ENCODE data around the gene STRIP2. TPM values are rescaled to one million over a fixed set of nuclear protein-coding genes. Genes with fewer than 3 reads are reported as not detected.

Gene STRIP2
- total RNA-seq, 1 experiment from 2014 or later, result 6.5 TPM

- no peaks in the 10 kb centered on the region for H3K4me1 Mint-ChIP-seq (ENCODE audit: low read depth, unreplicated experiment)
- H3K4me3 Mint-ChIP-seq (ENCODE audit: unreplicated experiment), result no peak overlapping the region
- H3K36me3 ChIP-seq (ENCODE audit: control insufficient read depth, insufficient read depth, low read length), result no peaks in the 10 kb centered on the region
- no peak for DNase-seq
- no peaks in the 10 kb centered on the region for H3K27me3 Mint-ChIP-seq (ENCODE audit: insufficient read depth, unreplicated experiment)
- POLR2A ChIA-PET, result no interaction called here
- CTCF ChIA-PET, result interaction anchor here (1.5 kb wide), 2 partner anchors 34 to 92 kb away, joined by 4 read pairs; partner anchors contain the start of gene STRIP2
- no peaks in the 10 kb centered on the region for H3K9me3 Mint-ChIP-seq (ENCODE audit: unreplicated experiment)
- no peaks in the 10 kb centered on the region for H3K27me3 ChIP-seq (replicated peaks; ENCODE audit: control insufficient read depth, insufficient read depth, low read length)
- TF ChIP-seq, protein P1, sequence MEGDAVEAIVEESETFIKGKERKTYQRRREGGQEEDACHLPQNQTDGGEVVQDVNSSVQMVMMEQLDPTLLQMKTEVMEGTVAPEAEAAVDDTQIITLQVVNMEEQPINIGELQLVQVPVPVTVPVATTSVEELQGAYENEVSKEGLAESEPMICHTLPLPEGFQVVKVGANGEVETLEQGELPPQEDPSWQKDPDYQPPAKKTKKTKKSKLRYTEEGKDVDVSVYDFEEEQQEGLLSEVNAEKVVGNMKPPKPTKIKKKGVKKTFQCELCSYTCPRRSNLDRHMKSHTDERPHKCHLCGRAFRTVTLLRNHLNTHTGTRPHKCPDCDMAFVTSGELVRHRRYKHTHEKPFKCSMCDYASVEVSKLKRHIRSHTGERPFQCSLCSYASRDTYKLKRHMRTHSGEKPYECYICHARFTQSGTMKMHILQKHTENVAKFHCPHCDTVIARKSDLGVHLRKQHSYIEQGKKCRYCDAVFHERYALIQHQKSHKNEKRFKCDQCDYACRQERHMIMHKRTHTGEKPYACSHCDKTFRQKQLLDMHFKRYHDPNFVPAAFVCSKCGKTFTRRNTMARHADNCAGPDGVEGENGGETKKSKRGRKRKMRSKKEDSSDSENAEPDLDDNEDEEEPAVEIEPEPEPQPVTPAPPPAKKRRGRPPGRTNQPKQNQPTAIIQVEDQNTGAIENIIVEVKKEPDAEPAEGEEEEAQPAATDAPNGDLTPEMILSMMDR (IDR thresholded peaks at IDR 0.05; ENCODE audit: insufficient read depth in 1 of 2, low read depth in 1 of 2, low read length in 1 of 2, severe bottlenecking in 1 of 2, unreplicated experiment in 1 of 2), result no peak
- H3K4me1 ChIP-seq, result no peaks in the 10 kb centered on the region
- BruUV-seq (replicated peaks), result no TSS peak
- no peak overlapping the region for H3K27ac Mint-ChIP-seq (ENCODE audit: unreplicated experiment)
- intact Hi-C loops (cut with micrococcal nuclease; ENCODE audit: unreplicated experiment), result no loop called here
- H3K9me3 ChIP-seq, result no peaks in the 10 kb centered on the region
- H3K36me3 Mint-ChIP-seq (ENCODE audit: insufficient read depth, unreplicated experiment), result no peaks in the 10 kb centered on the region
- H3K4me3 ChIP-seq (ENCODE audit: low read depth, low read length), result no peak overlapping the region
Measured at GRCh38 chr7:129468087-129468486, 33.9 kb downstream of the STRIP2 start.

DNA sequence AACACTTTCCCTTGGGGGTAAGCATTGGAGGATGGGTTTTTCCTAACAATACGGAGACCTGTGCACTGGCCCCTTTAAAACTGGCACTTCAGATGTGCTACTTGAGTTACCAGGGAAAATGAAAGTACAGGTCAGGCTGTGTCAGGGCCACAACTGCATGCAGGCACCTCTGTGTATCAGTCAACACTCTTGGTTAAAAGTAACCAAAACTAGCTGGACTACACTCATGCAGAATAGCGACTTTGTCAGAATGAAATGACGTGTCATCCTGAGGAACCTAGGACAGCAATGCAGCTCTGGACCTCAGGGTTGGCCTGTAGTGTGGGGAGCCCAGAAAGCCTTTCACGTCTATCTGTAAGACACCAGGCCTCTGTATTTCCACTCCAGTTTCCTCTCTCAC is 34.3 kb downstream of the STRIP2 start:
- intact Hi-C loops (cut with micrococcal nuclease; ENCODE audit: unreplicated experiment), result no loop called here
- Histone ChIP-seq H3K27me3 (replicated peaks; ENCODE audit: control insufficient read depth, insufficient read depth, low read length) (no peaks in the 10 kb centered on the region), H3K9me3 (no peaks in the 10 kb centered on the region), H3K4me3 (ENCODE audit: low read depth, low read length) (no peak overlapping the region), H3K4me1 (no peaks in the 10 kb centered on the region), H3K36me3 (ENCODE audit: control insufficient read depth, insufficient read depth, low read length) (no peaks in the 10 kb centered on the region)
- H3K27me3 Mint-ChIP-seq (ENCODE audit: insufficient read depth, unreplicated experiment), result no peaks in the 10 kb centered on the region
- no peak for DNase-seq
- no peaks in the 10 kb centered on the region for H3K4me1 Mint-ChIP-seq (ENCODE audit: low read depth, unreplicated experiment)
- no peak overlapping the region for H3K27ac Mint-ChIP-seq (ENCODE audit: unreplicated experiment)
- TF ChIP-seq, protein P1 (IDR thresholded peaks at IDR 0.05; ENCODE audit: insufficient read depth in 1 of 2, low read depth in 1 of 2, low read length in 1 of 2, severe bottlenecking in 1 of 2, unreplicated experiment in 1 of 2), result no peak
- BruUV-seq (replicated peaks), result no TSS peak
- POLR2A ChIA-PET, result no interaction called here
- no peaks in the 10 kb centered on the region for H3K9me3 Mint-ChIP-seq (ENCODE audit: unreplicated experiment)
- CTCF ChIA-PET, result interaction anchor here (1.5 kb wide), 2 partner anchors 34 to 92 kb away, joined by 4 read pairs; partner anchors contain the start of gene STRIP2
- H3K4me3 Mint-ChIP-seq (ENCODE audit: unreplicated experiment), result no peak overlapping the region
- no peaks in the 10 kb centered on the region for H3K36me3 Mint-ChIP-seq (ENCODE audit: insufficient read depth, unreplicated experiment)

GRCh38 chr7:129469930-129470329 is 35.7 kb downstream of the STRIP2 start:
- Histone ChIP-seq H3K9me3 (no peaks in the 10 kb centered on the region), H3K4me3 (ENCODE audit: low read depth, low read length) (no peak overlapping the region), H3K36me3 (ENCODE audit: control insufficient read depth, insufficient read depth, low read length) (no peaks in the 10 kb centered on the region), H3K4me1 (no peaks in the 10 kb centered on the region), H3K27me3 (replicated peaks; ENCODE audit: control insufficient read depth, insufficient read depth, low read length) (no peaks in the 10 kb centered on the region)
- no peak for DNase-seq
- no peaks in the 10 kb centered on the region for H3K9me3 Mint-ChIP-seq (ENCODE audit: unreplicated experiment)
- H3K4me1 Mint-ChIP-seq (ENCODE audit: low read depth, unreplicated experiment), result no peaks in the 10 kb centered on the region
- H3K27me3 Mint-ChIP-seq (ENCODE audit: insufficient read depth, unreplicated experiment), result no peaks in the 10 kb centered on the region
- intact Hi-C loops (cut with micrococcal nuclease; ENCODE audit: unreplicated experiment), result no loop called here
- H3K36me3 Mint-ChIP-seq (ENCODE audit: insufficient read depth, unreplicated experiment), result no peaks in the 10 kb centered on the region
- ChIA-PET POLR2A (no interaction called here), CTCF (interaction anchor here (0.6 kb wide), 1 partner anchor 61 kb away, joined by 3 read pairs; no protein-coding TSS in a partner anchor)
- H3K4me3 Mint-ChIP-seq (ENCODE audit: unreplicated experiment), result no peak overlapping the region
- H3K27ac Mint-ChIP-seq (ENCODE audit: unreplicated experiment), result no peak overlapping the region
- TF ChIP-seq, protein P1 (IDR thresholded peaks at IDR 0.05; ENCODE audit: insufficient read depth in 1 of 2, low read depth in 1 of 2, low read length in 1 of 2, severe bottlenecking in 1 of 2, unreplicated experiment in 1 of 2), result no peak
- no TSS peak for BruUV-seq (replicated peaks)
